ENCODE data around the gene SH3TC2. TPM values are rescaled to one million over a fixed set of nuclear protein-coding genes. Genes with fewer than 3 reads are reported as not detected.

The SH3TC2 gene
- total RNA-seq, 1 experiment from 2014 or later = 32.0 TPM

DNA sequence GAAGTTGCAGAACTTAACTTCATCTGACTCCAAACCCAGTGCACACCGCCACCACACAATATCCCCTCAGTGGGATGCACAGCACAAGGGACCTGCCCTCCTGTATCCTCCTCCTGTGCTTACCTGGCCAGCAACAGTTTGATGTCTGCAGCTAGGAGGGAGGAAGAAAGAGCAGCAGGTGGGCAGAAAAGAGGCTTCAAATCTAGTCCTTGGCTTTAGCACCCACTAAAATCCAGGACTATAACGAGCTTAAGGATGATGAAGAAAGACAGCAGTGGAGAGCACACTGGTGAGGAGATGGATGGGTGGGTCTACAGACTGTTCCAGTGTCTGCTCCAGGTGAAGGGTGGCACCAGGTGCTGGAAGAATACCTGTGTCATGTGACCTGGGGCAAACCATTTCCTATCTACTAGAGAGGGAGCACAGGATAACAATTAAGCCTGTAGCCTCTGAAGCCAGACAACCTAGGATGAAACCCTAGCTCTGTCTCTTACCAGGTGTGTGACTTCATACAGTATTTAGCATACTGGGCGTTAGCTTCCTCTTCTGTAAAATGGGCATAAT lies 100.0 kb downstream of the SH3TC2 start:
- ATAC-seq (no peak), DNase-seq (peak; percentile 57)
- no peak overlapping the region for H2AFZ ChIP-seq (ENCODE audit: low read length)
- H3F3A ChIP-seq (ENCODE audit: low read length, unreplicated experiment) = peaks cover 16% of the 10 kb centered on the region
- H3K36me3 ChIP-seq (ENCODE audit: low read depth, low read length) = no peaks in the 10 kb centered on the region
- POLR2A ChIA-PET (ENCODE audit: unreplicated experiment) = interaction anchor here (0.6 to 1.1 kb wide), 5 partner anchors 7 to 137 kb away, joined by 3 to 8 read pairs (median 4); no protein-coding TSS in a partner anchor
- BruUV-seq (replicated peaks) = no TSS peak
- CTCF ChIA-PET = interaction anchor here (0.8 to 2.6 kb wide), 3 partner anchors 34 to 221 kb away, joined by 4 to 15 read pairs (median 7); no protein-coding TSS in a partner anchor
- TF ChIP-seq, protein P1, sequence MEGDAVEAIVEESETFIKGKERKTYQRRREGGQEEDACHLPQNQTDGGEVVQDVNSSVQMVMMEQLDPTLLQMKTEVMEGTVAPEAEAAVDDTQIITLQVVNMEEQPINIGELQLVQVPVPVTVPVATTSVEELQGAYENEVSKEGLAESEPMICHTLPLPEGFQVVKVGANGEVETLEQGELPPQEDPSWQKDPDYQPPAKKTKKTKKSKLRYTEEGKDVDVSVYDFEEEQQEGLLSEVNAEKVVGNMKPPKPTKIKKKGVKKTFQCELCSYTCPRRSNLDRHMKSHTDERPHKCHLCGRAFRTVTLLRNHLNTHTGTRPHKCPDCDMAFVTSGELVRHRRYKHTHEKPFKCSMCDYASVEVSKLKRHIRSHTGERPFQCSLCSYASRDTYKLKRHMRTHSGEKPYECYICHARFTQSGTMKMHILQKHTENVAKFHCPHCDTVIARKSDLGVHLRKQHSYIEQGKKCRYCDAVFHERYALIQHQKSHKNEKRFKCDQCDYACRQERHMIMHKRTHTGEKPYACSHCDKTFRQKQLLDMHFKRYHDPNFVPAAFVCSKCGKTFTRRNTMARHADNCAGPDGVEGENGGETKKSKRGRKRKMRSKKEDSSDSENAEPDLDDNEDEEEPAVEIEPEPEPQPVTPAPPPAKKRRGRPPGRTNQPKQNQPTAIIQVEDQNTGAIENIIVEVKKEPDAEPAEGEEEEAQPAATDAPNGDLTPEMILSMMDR (conservative IDR thresholded peaks at IDR 0.05; ENCODE audit: low read depth, low read length) = no peak
- TF ChIP-seq EZH2 (IDR thresholded peaks at IDR 0.05; ENCODE audit: low read length, unreplicated experiment) = no peak
- no peak for TF ChIP-seq EZH2phosphoT487 (IDR thresholded peaks at IDR 0.05; ENCODE audit: borderline replicate concordance, low read length)
- no peaks in the 10 kb centered on the region for H3K79me2 ChIP-seq (ENCODE audit: low read length)
- no peaks in the 10 kb centered on the region for H3K27me3 ChIP-seq (ENCODE audit: low read length)
- intact Hi-C loops (cut with micrococcal nuclease) = loop anchor here (1.0 to 2.0 kb wide), 2 partner anchors 100 to 230 kb away; partner anchors contain the start of gene SH3TC2
- no peaks in the 10 kb centered on the region for H3K9me2 ChIP-seq (replicated peaks; ENCODE audit: low read length)
- peak overlapping the region; percentile 79 for H3K27ac ChIP-seq (ENCODE audit: low read length)
- no peaks in the 10 kb centered on the region for H4K20me1 ChIP-seq (ENCODE audit: low read length)
- no peaks in the 10 kb centered on the region for H3K9me3 ChIP-seq (ENCODE audit: low read length)
- H3K4me2 ChIP-seq (ENCODE audit: low read length) = peak overlapping the region; percentile 56; the same call in 1 of the 2 replicates
- H3K4me3 ChIP-seq (ENCODE audit: low read length) = no peak overlapping the region
- no peak overlapping the region for H3K9ac ChIP-seq (ENCODE audit: low read length)
- H3K4me1 ChIP-seq (ENCODE audit: insufficient read depth, low read length) = peaks cover 76% of the 10 kb centered on the region

DNA sequence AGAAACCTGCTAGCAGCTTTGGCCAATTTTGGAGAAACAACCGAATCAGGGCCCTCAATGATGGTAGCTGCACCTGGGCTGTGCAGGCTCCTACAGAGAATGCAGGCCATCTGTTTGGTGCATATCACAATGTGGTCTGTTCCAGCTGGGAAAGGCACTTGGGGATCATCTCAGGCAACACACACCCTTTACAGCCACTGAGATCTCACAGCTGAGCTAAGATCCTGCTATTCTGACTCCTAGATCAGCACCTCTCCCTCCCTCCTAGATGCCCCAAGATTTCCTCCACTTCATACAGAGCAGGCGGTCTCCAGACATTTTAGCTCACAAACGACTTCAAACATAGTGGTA lies 100.7 kb downstream of the SH3TC2 start:
- intact Hi-C loops (cut with micrococcal nuclease) = loop anchor here (1.0 to 2.0 kb wide), 2 partner anchors 101 to 229 kb away; partner anchors contain the start of gene SH3TC2
- Histone ChIP-seq H3K4me1 (ENCODE audit: insufficient read depth, low read length) (peaks cover 77% of the 10 kb centered on the region), H3K36me3 (ENCODE audit: low read depth, low read length) (no peaks in the 10 kb centered on the region), H3K9ac (ENCODE audit: low read length) (peak overlapping the region; percentile 15), H3K4me2 (ENCODE audit: low read length) (peak overlapping the region; percentile 56), H3K27me3 (ENCODE audit: low read length) (no peaks in the 10 kb centered on the region), H3K79me2 (ENCODE audit: low read length) (no peaks in the 10 kb centered on the region), H4K20me1 (ENCODE audit: low read length) (no peaks in the 10 kb centered on the region), H2AFZ (ENCODE audit: low read length) (no peak overlapping the region), H3K9me2 (replicated peaks; ENCODE audit: low read length) (no peaks in the 10 kb centered on the region), H3F3A (ENCODE audit: low read length, unreplicated experiment) (peaks cover 16% of the 10 kb centered on the region), H3K4me3 (ENCODE audit: low read length) (no peak overlapping the region), H3K9me3 (ENCODE audit: low read length) (no peaks in the 10 kb centered on the region), H3K27ac (ENCODE audit: low read length) (peak overlapping the region; percentile 79)
- TF ChIP-seq, protein P1 (conservative IDR thresholded peaks at IDR 0.05; ENCODE audit: low read depth, low read length) = no peak
- TF ChIP-seq EZH2phosphoT487 (IDR thresholded peaks at IDR 0.05; ENCODE audit: borderline replicate concordance, low read length) (no peak), EZH2 (IDR thresholded peaks at IDR 0.05; ENCODE audit: low read length, unreplicated experiment) (no peak)
- ATAC-seq (no peak; the same call in 1 of the 2 replicates), DNase-seq (no peak)
- POLR2A ChIA-PET (ENCODE audit: unreplicated experiment) = interaction anchor here (0.6 to 1.1 kb wide), 4 partner anchors 8 to 46 kb away, joined by 3 to 8 read pairs (median 5); no protein-coding TSS in a partner anchor
- CTCF ChIA-PET = interaction anchor here (0.6 to 2.6 kb wide), 4 partner anchors 12 to 221 kb away, joined by 4 to 15 read pairs (median 6); no protein-coding TSS in a partner anchor
- BruUV-seq (replicated peaks) = TSS peak; percentile 81
